Body of pancreas (tissue), 4 donors: ENCODE results near the gene SAMD8. TPM values are rescaled to one million over a fixed set of nuclear protein-coding genes. Genes with fewer than 3 reads are reported as not detected.
A peak's percentile ranks its signal among the peaks of the same experiment; 100 is the strongest.
"Not testable (repeated sequence)": the region's sequence is repeated elsewhere in the genome, so short reads cannot be mapped to it uniquely, and the experiment has no call there.

Source experiments
- ATAC-seq: fragments of 150-250 bp; one replicate; pipeline ENCODE4 v1.9.1; 2016
- DNase-seq, 4 donors: peaks; one replicate each; pipeline ENCODE4 v3.0.0-alpha.2; 2019
- H3K27ac ChIP-seq, 4 donors: fragments of 200-600 bp; sonication (generic); 1 replicate in 3 of 4; 2 replicates in 1 of 4; pipeline versions ENCODE4 v1.5.1 to v1.6.1; 2016 to 2019; ENCODE audit warnings: mild to moderate bottlenecking in 1 of 4, mixed read lengths in 1 of 4, moderate library complexity in 1 of 4
- H3K27me3 ChIP-seq, 2 donors: fragments of 200-600 bp; sonication (generic); one replicate each; pipeline ENCODE4 v1.6.0; 2016; ENCODE audit warnings: mild to moderate bottlenecking in 1 of 2
- H3K36me3 ChIP-seq, 2 donors: fragments of 200-600 bp; sonication (generic); replicated peaks in 1 of 2; 2 replicates each; pipeline ENCODE4 v1.5.1; 2016; ENCODE audit warnings: low read depth in 2 of 2; ENCODE audit not compliant: insufficient read depth in 1 of 2
- H3K4me1 ChIP-seq: fragments of 200-600 bp; sonication (generic); one replicate; pipeline ENCODE4 v1.6.0; 2016
- H3K4me3 ChIP-seq, 2 donors: fragments of 200-600 bp; sonication (generic); 1 replicate in 1 of 2; 2 replicates in 1 of 2; pipeline ENCODE4 v1.5.1; 2016 to 2019
- H3K9me3 ChIP-seq, 3 donors: fragments of 200-600 bp; sonication (generic); 1 replicate in 2 of 3; 2 replicates in 1 of 3; pipeline ENCODE4 v1.5.1; 2016
- POLR2A ChIP-seq, 3 donors: fragments of 450-650 bp; IDR thresholded peaks; one replicate each; pipeline ENCODE4 v1.6.1; 2016; ENCODE audit warnings: antibody characterized with exemption in 3 of 3, mild to moderate bottlenecking in 2 of 3
- WGBS, 2 donors: methylation state at CpG; one replicate each; pipeline ENCODE4 v1.1.5; 2017; 5-methylcytosine and 5-hydroxymethylcytosine counted together
- intact Hi-C: fragments of 100-400 bp; cut with DNase I; formaldehyde crosslinking; loops from one replicate; pipeline ENCODE4 v1.15.1; 2023
- total RNA-seq, 2 donors: library from RNA; depleted of rRNA; stranded (reverse); fragments of >200 nt; gene quantifications; one replicate each; pipeline ENCODE4 v1.1.0, GENCODE V29; 2016
- TF ChIP-seq, protein P1 (sequence below), 7 experiments: fragments of 450-650 bp in 4 of 7; fragments of 200-600 bp in 3 of 7; sonication (generic) in 3 of 7; IDR thresholded peaks; one replicate each; pipeline ENCODE4 v1.5.1; 2016 to 2019; ENCODE audit warnings: antibody characterized with exemption in 7 of 7

SAMD8 gene
- total RNA-seq, 2 donors from 2014 or later = 16.1 to 18.5 TPM

DNA sequence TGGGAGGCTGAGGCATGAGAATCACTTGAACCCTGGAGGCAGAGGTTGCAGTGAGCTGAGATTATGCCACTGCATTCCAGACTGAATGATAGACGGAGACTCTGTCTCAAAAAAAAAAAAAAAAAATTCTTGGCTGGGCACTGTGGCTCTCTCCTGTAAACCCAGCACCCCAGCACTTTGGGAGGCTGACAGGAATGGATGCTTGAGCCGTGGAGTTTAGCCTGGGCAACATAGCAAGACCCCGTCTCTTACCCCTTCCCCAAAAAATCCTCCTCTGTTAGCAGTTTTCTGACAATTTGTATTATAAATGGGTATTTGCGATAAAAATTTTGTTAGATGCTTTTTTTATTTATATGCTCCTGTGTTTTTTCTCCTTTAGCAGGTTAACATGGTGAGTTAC, 11.0 kb downstream of the SAMD8 start:
- TF ChIP-seq, protein P1, sequence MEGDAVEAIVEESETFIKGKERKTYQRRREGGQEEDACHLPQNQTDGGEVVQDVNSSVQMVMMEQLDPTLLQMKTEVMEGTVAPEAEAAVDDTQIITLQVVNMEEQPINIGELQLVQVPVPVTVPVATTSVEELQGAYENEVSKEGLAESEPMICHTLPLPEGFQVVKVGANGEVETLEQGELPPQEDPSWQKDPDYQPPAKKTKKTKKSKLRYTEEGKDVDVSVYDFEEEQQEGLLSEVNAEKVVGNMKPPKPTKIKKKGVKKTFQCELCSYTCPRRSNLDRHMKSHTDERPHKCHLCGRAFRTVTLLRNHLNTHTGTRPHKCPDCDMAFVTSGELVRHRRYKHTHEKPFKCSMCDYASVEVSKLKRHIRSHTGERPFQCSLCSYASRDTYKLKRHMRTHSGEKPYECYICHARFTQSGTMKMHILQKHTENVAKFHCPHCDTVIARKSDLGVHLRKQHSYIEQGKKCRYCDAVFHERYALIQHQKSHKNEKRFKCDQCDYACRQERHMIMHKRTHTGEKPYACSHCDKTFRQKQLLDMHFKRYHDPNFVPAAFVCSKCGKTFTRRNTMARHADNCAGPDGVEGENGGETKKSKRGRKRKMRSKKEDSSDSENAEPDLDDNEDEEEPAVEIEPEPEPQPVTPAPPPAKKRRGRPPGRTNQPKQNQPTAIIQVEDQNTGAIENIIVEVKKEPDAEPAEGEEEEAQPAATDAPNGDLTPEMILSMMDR (IDR thresholded peaks at IDR 0.05) = no peak
- no peak for TF ChIP-seq POLR2A (IDR thresholded peaks at IDR 0.05)
- no peak overlapping the region for H3K4me3 ChIP-seq
- 92 to 93% methylated on average over 4 of the region's 4 CpGs for WGBS, 2 donors
- ATAC-seq = no peak
- H3K36me3 ChIP-seq = no peaks in the 10 kb centered on the region
- intact Hi-C loops = no loop called here
- no peaks in the 10 kb centered on the region for H3K9me3 ChIP-seq
- no peaks in the 10 kb centered on the region for H3K27me3 ChIP-seq
- DNase-seq = no peak
- H3K27ac ChIP-seq = no peak overlapping the region
- no peaks in the 10 kb centered on the region for H3K4me1 ChIP-seq

- Histone ChIP-seq H3K27me3 (no peaks in the 10 kb centered on the region), H3K4me3 (no peak overlapping the region), H3K27ac (no peak overlapping the region), H3K9me3 (no peaks in the 10 kb centered on the region), H3K4me1 (no peaks in the 10 kb centered on the region), H3K36me3 (no peaks in the 10 kb centered on the region)
- intact Hi-C loops = no loop called here
- TF ChIP-seq POLR2A (IDR thresholded peaks at IDR 0.05) = no peak
- TF ChIP-seq, protein P1 (IDR thresholded peaks at IDR 0.05) = no peak
- ATAC-seq (no peak), DNase-seq (no peak)
- 87 to 98% methylated on average over 4 of the region's 4 CpGs for WGBS, 2 donors
Measured at GRCh38 chr10:75123088-75123682, 11.7 kb downstream of the SAMD8 start.

DNA sequence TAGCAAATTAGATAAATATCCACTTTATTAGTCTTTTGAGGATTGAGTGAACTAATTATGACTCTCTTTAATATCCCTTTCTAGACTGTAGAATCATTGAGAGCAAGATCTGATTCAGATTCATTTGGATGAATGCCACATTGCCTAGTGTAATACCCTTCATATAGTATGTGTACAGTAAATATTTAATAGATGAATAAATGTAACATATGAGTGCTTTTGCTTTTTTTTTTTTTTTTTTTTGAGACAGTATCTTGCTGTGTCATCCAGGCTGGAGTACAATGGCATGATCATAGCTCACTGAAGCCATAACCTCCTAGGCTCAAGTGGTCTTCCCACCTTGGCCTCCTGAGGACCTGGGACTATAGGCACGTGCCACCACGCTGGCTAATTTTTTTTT, 14.8 kb downstream of the SAMD8 start:
- no peak for DNase-seq
- TF ChIP-seq, protein P1 (IDR thresholded peaks at IDR 0.05) = no peak
- no peak for TF ChIP-seq POLR2A (IDR thresholded peaks at IDR 0.05)
- 93 to 100% methylated on average over 2 of the region's 2 CpGs for WGBS, 2 donors
- Histone ChIP-seq H3K36me3 (no peaks in the 10 kb centered on the region), H3K27me3 (no peaks in the 10 kb centered on the region), H3K4me3 (no peak overlapping the region), H3K4me1 (no peaks in the 10 kb centered on the region), H3K9me3 (no peaks in the 10 kb centered on the region), H3K27ac (no peak overlapping the region)
- ATAC-seq = no peak
- intact Hi-C loops = no loop called here

DNA sequence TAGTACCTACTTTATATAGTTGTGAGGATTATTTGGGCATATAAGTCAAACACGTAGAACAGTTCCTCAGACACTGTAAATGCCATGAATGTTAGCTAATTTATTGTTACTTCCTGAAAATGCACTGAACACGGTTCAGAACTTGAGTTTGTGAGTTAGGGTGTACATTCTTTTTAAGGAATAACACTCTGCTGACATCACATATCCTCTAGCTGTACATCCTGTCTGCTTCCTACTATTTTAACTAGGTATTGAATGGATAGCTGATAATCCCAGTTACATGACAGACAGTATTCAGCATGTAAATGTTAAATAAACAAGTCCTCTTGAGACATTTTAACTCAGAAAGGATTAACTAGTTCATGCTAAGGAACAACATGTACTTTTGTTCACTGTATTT, 16.0 kb downstream of the SAMD8 start:
- no peak for ATAC-seq
- DNase-seq = no peak
- 59 to 64% methylated on average over 2 of the region's 2 CpGs for WGBS, 2 donors
- Histone ChIP-seq H3K4me1 (no peaks in the 10 kb centered on the region), H3K4me3 (no peak overlapping the region), H3K27ac (peak overlapping the region in 2 of 4 donors; percentile 2 to 11), H3K36me3 (no peaks in the 10 kb centered on the region), H3K27me3 (no peaks in the 10 kb centered on the region), H3K9me3 (no peaks in the 10 kb centered on the region)
- intact Hi-C loops = no loop called here
- TF ChIP-seq, protein P1 (IDR thresholded peaks at IDR 0.05) = no peak
- no peak for TF ChIP-seq POLR2A (IDR thresholded peaks at IDR 0.05)

DNA sequence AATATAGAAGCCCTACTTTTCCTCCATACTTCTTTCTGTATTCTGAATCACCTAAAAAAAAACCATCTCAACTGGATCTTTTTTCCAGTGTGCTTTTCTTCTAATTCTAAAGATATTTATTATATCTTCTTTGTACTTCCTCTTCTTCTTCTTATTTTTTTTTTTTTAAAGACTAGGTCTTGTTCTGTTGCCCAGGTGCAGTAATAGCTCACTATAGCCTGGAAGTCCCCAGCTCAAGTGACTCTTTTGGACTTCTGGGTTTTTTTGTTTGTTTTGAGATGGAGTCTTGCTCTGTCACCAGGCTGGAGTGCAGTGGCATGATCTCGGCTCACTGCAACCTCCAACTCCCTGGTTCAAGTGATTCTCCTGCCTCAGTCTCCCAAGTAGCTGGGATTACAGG, 17.5 kb downstream of the SAMD8 start:
- DNase-seq, H3K9me3 ChIP-seq, intact Hi-C loops, H3K4me3 ChIP-seq, H3K36me3 ChIP-seq, ATAC-seq, H3K27me3 ChIP-seq, H3K4me1 ChIP-seq, H3K27ac ChIP-seq: not testable (repeated sequence)
- 70 to 93% methylated on average over 1 of the region's 1 CpG for WGBS, 2 donors
